Tibial nerve (tissue), 3 donors: Measurements from ENCODE around the gene CASQ1.

Experiments used
- POLR2A ChIP-seq, 2 donors: fragments of 450-650 bp; IDR thresholded peaks; one replicate each; pipeline ENCODE4 v1.6.1; 2017; ENCODE audit warnings: antibody characterized with exemption in 2 of 2, mild to moderate bottlenecking in 2 of 2, moderate library complexity in 2 of 2
- TF ChIP-seq, protein P1 (sequence below), 5 experiments: fragments of 200-600 bp in 3 of 5; fragments of 450-650 bp in 2 of 5; sonication (generic) in 3 of 5; IDR thresholded peaks; one replicate each; pipeline ENCODE4 v1.5.1; 2016 to 2019; ENCODE audit warnings: antibody characterized with exemption in 5 of 5, mild to moderate bottlenecking in 3 of 5, moderate library complexity in 2 of 5

- TF ChIP-seq, protein P1, sequence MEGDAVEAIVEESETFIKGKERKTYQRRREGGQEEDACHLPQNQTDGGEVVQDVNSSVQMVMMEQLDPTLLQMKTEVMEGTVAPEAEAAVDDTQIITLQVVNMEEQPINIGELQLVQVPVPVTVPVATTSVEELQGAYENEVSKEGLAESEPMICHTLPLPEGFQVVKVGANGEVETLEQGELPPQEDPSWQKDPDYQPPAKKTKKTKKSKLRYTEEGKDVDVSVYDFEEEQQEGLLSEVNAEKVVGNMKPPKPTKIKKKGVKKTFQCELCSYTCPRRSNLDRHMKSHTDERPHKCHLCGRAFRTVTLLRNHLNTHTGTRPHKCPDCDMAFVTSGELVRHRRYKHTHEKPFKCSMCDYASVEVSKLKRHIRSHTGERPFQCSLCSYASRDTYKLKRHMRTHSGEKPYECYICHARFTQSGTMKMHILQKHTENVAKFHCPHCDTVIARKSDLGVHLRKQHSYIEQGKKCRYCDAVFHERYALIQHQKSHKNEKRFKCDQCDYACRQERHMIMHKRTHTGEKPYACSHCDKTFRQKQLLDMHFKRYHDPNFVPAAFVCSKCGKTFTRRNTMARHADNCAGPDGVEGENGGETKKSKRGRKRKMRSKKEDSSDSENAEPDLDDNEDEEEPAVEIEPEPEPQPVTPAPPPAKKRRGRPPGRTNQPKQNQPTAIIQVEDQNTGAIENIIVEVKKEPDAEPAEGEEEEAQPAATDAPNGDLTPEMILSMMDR (IDR thresholded peaks at IDR 0.05): no peak
- TF ChIP-seq POLR2A (IDR thresholded peaks at IDR 0.05): no peak
These were observed 55.1 kb downstream of the CASQ1 start for GRCh38 chr1:160245434-160245833.
